NCI-H1105 treated with DMSO at 0.1 percent for 48 hours (cell line): ENCODE data around the gene TNFRSF11A.

Experiments used
- DNase-seq: peaks from one replicate; lab custom pipeline; 2025; lab: John Stamatoyannopoulos, UW

TNFRSF11A gene

DNA sequence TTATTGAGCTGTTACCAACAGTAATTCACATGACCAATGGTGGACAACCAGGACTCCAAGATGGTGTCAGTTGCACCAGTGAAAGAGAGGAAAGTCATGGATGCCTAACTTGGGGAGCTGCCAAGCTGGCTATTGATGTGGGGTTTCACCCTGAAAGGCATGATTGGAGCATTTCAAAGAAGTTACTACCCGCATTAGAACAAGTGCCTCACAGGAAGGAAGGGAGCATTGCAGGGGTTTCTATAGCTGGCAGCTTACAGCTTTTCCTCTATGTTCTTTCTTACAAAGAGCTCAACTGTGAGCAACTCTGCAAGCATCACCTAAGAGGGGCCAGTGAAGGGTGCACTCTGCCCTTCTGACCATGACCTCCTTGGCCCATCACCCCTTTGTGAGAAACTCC, 93.1 kb downstream of the TNFRSF11A start:
- no peak for DNase-seq

DNA sequence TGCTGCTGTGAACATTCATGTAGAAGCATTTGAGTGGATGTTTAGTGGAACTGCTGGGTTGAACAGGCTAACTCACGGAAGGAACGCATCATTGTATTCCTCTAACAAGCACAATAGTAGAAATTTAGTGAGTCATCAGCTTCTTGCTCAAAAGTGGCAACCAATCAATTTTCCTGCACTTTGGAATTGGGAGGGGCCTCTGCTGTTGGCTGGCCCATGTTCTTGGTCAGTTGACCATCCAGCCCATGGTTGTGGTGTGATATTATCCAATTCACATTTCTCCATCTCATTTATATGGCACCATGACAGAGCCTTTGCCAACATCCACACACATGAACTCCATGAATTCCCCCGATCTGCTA, 95.0 kb downstream of the TNFRSF11A start:
- no peak for DNase-seq

DNA sequence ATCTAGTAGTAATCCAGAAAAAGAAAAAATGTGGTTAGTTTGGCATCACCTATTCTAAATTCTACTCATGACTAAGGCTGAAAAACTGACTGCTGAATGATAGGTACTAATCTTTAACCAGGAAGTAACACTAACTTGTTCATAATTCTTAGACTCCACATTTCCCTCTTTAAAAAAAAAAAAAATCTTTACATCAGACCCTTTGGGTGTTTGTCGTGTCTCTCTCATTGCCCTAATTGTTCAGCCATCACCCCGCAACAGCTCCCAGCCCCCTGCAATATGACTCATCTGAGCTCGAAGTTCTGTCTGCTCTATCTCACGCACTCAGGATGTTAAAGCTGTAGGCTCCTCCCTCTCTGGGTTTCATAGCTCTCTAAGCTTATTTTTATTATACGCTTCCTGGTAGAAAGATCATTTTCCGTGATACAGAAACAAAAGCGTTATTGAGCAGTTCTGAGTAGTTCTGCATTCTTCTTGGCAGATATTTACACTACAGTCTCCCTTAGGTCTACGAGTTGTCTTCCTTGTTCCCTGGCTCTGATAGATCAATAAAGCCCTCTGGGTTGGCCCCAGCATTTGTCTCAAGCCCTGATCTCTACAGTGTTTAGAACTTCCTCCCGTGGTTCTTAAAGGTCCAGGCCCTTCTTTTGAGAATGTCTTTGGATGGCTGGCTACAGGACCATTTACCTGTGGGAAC, 95.6 kb downstream of the TNFRSF11A start:
- no peak for DNase-seq

DNA sequence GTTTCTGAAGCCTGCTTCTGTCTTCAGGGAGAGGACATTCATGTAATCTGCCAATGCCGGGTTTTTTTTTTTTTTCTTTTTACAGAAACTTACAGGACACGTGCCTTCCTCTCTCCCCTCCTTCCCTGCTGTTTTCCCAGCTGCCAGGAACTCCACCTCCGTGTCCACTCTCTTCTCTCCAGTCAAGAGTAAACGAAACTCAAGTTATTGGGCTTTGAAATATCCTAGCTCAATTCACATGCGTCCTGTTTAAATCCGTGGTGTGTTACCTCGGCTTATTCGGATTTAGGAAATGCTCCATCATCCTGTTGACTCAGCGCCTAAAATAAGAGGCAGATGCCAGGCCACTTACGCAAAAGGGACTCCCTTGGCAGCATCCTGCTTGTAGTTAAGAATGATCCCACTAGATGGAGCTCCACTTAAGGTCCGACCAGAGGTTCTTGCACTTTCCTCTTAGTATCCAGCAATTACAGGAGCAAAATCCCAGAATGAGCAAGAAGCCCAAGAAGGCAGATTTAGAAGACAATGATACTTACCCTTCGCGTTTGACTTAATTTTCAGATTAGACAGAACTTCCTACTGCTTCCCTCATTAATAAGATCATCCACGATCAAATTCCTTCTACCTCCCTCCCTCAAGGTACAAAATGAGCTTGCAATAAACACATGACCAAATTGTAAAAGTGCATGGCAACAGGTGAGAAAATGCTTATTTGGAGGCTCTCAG, 100.5 kb downstream of the TNFRSF11A start:
- DNase-seq: peak; percentile 87

DNA sequence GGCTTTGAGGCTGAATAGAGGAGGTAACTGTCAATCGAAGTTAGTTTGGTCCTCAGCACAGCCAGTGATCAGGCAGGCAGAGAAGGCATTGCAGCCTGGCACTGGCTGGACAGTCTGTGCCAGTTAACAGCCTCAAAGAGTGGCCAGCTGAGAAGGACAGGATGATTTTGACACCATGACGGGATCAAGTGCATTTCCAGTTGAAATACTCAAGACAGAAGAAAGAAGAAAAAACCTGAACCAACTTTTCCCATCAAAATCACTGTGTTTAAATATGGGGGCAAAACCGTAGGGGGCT, 101.0 kb downstream of the TNFRSF11A start:
- no peak for DNase-seq

DNA sequence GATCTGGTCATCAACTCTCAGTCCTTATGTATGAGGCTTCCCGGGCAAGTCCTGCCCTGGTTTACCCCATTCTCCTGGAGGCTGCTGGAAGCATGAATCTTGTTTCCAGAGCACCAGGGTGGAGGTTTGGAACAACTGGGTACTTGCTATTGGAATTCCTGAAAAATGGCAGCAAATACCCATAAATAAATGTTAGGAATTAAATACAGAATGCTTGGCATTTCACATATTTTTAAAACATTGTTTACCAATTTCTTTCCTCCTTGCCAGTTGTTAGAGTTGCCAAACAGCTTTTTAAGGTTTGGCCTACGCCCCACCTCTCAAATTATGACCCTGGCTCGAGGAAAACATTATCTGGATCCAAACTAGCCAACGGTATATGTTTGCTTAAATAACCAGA, 107.1 kb downstream of the TNFRSF11A start:
- no peak for DNase-seq

DNA sequence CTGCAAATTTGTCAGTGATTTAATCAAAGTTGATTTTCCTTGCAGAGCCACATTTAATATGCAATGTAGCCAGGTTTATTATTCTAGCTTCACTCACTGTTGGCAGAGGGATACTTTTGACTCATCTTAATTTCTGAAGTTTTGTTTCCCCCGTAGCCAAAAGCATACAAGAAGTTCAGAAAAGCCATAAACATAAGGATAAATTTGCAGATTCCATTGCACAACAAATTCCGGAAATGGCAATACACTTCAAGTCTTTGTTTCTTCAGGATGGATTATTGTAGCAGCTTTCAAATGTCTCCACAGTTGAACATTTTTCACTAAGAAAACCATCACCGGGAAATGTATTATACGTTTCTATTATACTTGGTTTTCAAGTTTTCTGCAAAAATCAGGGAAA, 109.7 kb downstream of the TNFRSF11A start:
- no peak for DNase-seq

DNA sequence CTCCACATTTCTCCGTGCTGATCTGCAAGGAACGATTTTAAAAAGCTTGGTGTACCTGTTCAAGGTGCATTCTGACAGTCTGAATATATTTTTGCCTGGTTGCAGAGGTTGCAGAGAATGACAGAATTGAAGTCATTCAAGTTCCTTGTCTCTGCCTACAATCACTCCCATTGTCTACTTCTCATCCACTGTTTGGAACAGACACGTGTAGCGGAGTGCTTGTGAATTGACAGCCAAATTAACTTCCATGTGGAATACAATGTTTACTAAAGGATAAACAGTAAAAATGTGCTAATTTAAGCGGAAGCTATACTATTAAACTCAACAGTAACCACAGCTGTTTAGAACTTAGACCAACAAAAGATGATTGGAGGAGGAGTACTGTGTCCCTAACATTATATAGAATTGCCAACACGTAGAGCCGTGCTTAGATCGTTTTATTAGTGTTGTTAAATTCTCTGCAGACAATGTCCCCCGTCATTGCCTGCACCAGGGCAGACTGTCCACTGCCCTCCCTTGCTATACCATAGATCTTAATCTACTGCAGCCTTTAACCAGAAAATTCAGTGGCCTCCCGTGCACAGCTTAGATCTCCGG, 110.4 kb downstream of the TNFRSF11A start:
- no peak for DNase-seq

DNA sequence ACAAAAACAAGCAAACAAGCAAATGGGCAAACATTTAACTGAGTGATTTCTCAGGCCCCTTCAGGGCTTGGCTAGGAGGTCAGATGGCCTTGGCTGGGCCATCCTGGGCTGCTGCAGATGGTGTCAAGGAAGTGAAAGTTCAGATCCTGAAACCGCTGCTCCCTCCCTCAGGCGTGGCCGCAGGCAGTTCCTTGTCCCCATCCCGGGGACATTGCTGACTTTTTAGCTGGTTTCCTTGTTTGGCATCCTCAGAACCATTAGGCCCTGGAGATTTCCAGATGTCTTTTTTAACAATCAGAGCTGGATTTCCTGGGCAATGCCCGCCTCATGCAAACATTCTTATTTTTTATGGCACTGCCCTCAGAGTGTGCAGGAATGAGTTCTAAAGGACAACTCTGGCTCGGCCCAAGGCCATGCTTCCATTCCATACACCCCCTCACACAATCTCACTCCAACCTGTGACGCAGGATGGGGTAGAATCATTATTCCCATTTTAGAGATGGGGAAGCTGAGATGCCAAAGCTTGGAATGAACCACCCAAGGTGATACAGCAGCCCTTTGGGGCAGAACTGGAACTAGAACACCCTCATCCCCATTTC, 111.6 kb downstream of the TNFRSF11A start:
- no peak for DNase-seq

DNA sequence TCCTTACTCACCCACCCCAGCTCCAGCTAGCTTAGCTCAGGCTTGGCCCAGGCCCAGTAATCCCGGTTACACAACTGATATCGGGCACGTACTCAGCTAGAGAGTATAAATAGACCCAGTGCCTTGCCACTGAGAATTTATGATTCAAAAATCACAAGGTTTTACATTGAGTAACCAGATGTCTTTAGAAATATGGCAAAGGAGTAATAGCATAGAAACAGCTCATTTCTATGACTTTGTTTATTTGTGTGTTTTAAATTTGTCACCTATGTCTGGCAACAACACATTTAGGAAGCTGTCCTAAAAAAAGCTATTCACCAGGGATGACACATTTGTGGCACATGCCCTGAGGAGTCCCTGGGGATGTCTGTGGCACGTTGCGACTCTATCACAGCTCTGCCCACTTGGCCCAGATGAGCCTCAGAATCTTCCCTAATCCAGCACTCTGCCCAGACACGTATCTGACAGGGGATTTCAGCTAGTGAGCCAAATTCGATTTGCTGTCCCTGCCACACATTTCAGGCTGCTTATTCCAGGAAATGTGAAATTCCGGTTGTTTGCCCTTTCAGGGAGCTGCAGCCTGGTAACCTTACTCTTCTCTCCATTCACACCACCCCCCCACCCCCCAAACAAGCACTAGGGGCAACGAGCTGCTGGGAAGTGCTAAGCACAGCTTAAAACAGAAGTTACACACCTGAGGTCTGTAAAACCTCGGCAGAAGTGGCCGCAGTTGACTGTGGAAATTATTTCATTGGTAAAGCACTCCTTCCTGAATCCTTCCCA, 112.3 kb downstream of the TNFRSF11A start:
- DNase-seq: no peak

DNA sequence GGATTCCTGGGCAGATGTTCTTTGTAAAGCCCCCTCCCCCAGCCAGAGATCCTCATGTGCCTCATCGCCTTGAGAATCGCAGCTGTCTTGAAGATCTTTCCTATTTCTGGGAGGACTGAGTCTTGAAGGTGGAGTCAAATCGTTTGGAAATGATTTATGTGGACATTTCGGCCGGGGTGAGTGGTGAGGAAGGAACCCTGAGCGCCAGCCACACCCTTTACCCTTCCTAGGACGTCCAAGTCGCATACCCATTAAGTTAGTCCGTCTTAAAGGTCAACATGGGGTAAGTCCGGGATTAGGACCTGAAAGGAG, 112.9 kb downstream of the TNFRSF11A start:
- no peak for DNase-seq

DNA sequence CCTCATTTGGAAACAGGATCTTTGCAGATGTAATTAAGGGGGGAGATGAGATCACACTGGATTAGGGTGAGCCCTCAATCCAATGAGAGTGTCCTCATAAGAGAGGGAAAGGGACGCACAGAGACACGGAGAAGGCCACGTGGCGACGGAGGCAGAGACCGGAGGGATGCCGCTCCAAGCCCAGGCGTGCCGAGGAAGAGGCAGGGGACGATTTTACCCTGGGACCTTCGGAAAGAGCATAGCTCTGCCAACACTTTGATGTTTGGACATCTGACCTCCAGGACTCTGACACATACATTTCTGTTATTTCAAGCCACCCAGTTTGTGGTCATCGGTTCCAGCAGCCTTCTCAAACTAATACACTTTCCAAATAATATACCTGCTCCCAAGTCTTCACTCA, 113.3 kb downstream of the TNFRSF11A start:
- no peak for DNase-seq

DNA sequence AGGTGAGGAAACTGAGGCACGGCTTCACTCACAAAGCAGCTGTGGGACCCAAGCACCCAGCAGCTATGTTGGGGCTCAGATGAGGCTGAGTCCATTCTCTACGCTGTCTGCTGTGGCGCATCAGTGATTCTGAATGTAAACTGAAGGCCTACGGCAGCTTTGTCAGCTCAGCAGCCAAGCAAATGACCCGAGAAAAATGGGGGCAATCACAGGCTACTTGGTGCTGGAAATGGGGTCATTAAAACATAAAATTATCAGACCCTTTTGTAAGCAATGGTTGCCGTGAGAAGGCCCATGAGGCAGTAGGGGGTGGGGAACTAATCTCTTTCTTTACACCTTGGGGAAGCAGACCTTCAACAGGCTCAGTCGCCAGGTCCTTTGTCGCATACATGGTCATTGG, 113.8 kb downstream of the TNFRSF11A start:
- no peak for DNase-seq
